Mesendoderm (in vitro differentiated cells): Measurements from ENCODE around the gene CCDC148.

ENCODE experiments used
- DNase-seq: peaks from one replicate; pipeline ENCODE4 v3.0.0; 2013
- H2AK5ac ChIP-seq: 2 replicates; pipeline ENCODE4 v1.6.1; 2013; ENCODE audit warnings: low read length, inconsistent platforms
- H2BK120ac ChIP-seq: 2 replicates; pipeline ENCODE4 v1.6.1; 2013; ENCODE audit warnings: low read depth, mild to moderate bottlenecking, low read length, moderate library complexity, mixed read lengths
- H2BK15ac ChIP-seq: replicated peaks from 2 replicates; pipeline ENCODE4 v1.6.1; 2013; ENCODE audit warnings: low read depth, mild to moderate bottlenecking, moderate library complexity
- H2BK5ac ChIP-seq: 2 replicates; pipeline ENCODE4 v1.6.1; 2013; ENCODE audit warnings: low read length, inconsistent platforms
- H3K18ac ChIP-seq: 2 replicates; pipeline ENCODE4 v1.6.1; 2013; ENCODE audit warnings: mild to moderate bottlenecking, low read length, mixed read lengths
- H3K23ac ChIP-seq: one replicate; pipeline ENCODE4 v1.6.1; 2013; ENCODE audit warnings: low read length
- H3K27ac ChIP-seq: 2 replicates; pipeline ENCODE4 v1.5.1; 2013; ENCODE audit warnings: low read depth, mild to moderate bottlenecking, inconsistent platforms, low read length, moderate library complexity
- H3K27me3 ChIP-seq: 2 replicates; pipeline ENCODE4 v1.6.1; 2013; ENCODE audit warnings: low read length, control low read depth, mild to moderate bottlenecking, inconsistent platforms; ENCODE audit not compliant: insufficient read depth, poor library complexity
- H3K36me3 ChIP-seq: 2 replicates; pipeline ENCODE4 v1.6.1; 2013; ENCODE audit warnings: low read length, inconsistent platforms; ENCODE audit not compliant: control insufficient read depth, insufficient read depth
- H3K4ac ChIP-seq: one replicate; pipeline ENCODE4 v1.6.1; 2013; ENCODE audit warnings: low read depth, mild to moderate bottlenecking, low read length, moderate library complexity
- H3K4me1 ChIP-seq: 2 replicates; pipeline ENCODE4 v1.6.1; 2013; ENCODE audit warnings: low read depth, low read length, inconsistent platforms; ENCODE audit not compliant: control insufficient read depth
- H3K4me2 ChIP-seq: 2 replicates; pipeline ENCODE4 v1.6.1; 2013; ENCODE audit warnings: low read length
- H3K4me3 ChIP-seq: 2 replicates; pipeline ENCODE4 v1.5.1; 2013; ENCODE audit warnings: mild to moderate bottlenecking, low read length
- H3K56ac ChIP-seq: one replicate; pipeline ENCODE4 v1.6.1; 2013; ENCODE audit warnings: low read length
- H3K79me1 ChIP-seq: 2 replicates; pipeline ENCODE4 v1.6.1; 2013; ENCODE audit warnings: low read length, inconsistent platforms
- H3K79me2 ChIP-seq: 2 replicates; pipeline ENCODE4 v1.6.1; 2013; ENCODE audit warnings: mild to moderate bottlenecking, low read length; ENCODE audit not compliant: control insufficient read depth, insufficient read depth
- H3K9ac ChIP-seq: 2 replicates; pipeline ENCODE4 v1.6.1; 2013; ENCODE audit warnings: low read length, inconsistent platforms
- H4K5ac ChIP-seq: one replicate; pipeline ENCODE4 v1.6.1; 2013; ENCODE audit warnings: low read length
- H4K8ac ChIP-seq: one replicate; pipeline ENCODE4 v1.6.1; 2013; ENCODE audit warnings: low read depth, mild to moderate bottlenecking, control low read depth, low read length, moderate library complexity
- WGBS: extraction: QIAGEN DNeasy Blood & Tissue Kit; methylation state at CpG from one replicate; pipeline ENCODE4 v1.1.7; 2013; ENCODE audit warnings: low lambda C conversion rate, missing lambda C conversion rate; ENCODE audit not compliant: insufficient coverage; ENCODE audit errors: extremely low coverage; 5-methylcytosine and 5-hydroxymethylcytosine counted together

Gene CCDC148

DNA sequence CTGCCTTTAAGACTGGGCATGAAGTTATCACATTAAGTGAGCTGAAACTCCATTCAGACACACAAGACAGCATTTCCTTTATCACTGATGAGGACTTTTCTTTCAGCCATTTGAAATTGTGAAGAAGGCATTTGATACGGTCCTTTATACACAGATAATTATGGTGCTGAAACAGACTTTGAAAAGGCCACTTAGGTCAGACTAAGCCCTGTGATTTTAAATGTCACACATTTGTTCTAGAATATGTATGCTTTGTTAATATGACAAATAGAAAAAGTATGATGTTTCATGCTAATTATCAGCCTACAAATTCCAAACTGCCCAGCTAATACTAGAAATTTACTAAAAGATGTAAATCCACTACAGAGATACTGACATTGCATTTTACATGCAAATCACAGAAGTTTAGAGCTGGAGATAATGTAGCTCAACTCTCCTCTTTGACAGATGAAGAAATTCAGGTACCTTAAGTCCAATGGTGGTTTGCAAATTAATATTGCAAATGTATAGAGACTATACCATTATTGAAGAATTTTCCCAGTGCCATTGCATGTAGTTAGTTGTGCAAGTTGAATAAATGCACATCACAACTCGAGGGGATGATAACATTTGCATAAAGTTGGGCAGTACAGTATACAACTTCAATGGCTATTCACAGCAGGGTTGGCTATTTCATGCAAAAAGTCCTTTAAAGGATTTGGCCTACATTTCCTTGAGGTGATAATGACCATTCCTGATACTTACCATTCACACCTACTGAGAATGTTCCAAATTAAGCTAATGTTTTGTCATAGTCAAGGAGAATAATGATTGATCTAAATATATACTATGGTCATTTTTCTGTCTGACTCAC, 179.7 kb downstream of the CCDC148 start:
- no peak overlapping the region for H3K9ac ChIP-seq
- H3K27ac ChIP-seq: no peak overlapping the region
- H2BK5ac ChIP-seq: no peak overlapping the region
- no peak overlapping the region for H3K56ac ChIP-seq
- H3K79me1 ChIP-seq: no peaks in the 10 kb centered on the region
- H3K4me2 ChIP-seq: no peak overlapping the region
- H3K4me1 ChIP-seq: no peaks in the 10 kb centered on the region
- DNase-seq: no peak
- no CpG with 5 or more reads among the region's 2 CpGs for WGBS
- no peaks in the 10 kb centered on the region for H3K27me3 ChIP-seq
- H3K4ac ChIP-seq: no peak overlapping the region
- H3K79me2 ChIP-seq: no peaks in the 10 kb centered on the region
- H2BK120ac ChIP-seq: no peak overlapping the region
- no peak overlapping the region for H2AK5ac ChIP-seq
- H3K4me3 ChIP-seq: no peak overlapping the region
- no peak overlapping the region for H4K5ac ChIP-seq
- H3K18ac ChIP-seq: no peak overlapping the region
- no peak overlapping the region for H3K23ac ChIP-seq
- no peak overlapping the region for H2BK15ac ChIP-seq
- no peaks in the 10 kb centered on the region for H3K36me3 ChIP-seq
- no peak overlapping the region for H4K8ac ChIP-seq

DNA sequence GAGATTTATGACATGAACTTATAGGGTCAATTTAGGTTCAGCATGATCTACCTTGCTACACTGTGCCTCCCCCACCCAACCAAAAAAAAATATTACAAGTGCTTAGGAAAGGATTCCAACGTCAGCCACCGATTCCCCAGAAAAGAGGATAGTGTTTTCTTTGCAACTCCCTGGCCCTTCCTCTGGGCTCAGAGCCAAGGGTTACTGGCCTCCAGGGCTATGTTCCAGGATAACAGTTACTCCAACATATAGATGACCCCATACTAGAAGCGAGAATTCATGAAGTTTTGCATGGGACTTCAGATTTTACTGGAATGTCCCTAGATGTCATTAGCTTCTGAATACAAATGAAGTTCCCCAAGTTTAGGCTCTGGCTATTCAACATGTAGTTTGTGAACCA, 182.8 kb downstream of the CCDC148 start:
- Histone ChIP-seq H3K79me1 (no peaks in the 10 kb centered on the region), H4K5ac (no peak overlapping the region), H3K23ac (no peak overlapping the region), H2AK5ac (no peak overlapping the region), H3K4me2 (no peak overlapping the region), H3K27me3 (no peaks in the 10 kb centered on the region), H4K8ac (no peak overlapping the region), H3K56ac (no peak overlapping the region), H2BK15ac (no peak overlapping the region), H3K27ac (no peak overlapping the region), H3K4me1 (no peaks in the 10 kb centered on the region), H2BK120ac (no peak overlapping the region), H3K4me3 (no peak overlapping the region), H3K79me2 (no peaks in the 10 kb centered on the region), H3K4ac (no peak overlapping the region), H2BK5ac (no peak overlapping the region), H3K18ac (no peak overlapping the region), H3K36me3 (no peaks in the 10 kb centered on the region), H3K9ac (no peak overlapping the region)
- DNase-seq: no peak
- no CpG with 5 or more reads among the region's 3 CpGs for WGBS

DNA sequence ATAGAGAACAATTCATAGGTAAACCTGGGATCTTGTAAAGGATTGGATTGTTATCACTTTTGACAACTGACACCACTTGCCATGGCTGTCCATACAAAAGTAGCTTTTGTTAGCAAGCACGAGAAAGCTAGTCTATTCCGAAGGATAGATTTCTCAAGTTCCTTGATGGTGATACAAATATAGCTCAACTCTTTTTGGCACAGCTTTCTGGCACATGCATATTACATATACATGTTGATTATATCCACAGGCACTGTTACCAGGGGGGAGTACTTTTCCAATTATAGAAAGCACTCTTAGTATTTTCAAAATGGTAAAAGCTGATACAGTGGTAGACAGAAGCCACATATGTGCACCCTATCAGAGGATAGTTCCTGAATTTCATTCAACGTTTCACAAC, 186.0 kb downstream of the CCDC148 start:
- Histone ChIP-seq H3K27me3 (no peaks in the 10 kb centered on the region), H3K18ac (no peak overlapping the region), H4K8ac (no peak overlapping the region), H3K4ac (no peak overlapping the region), H3K9ac (no peak overlapping the region), H3K4me2 (no peak overlapping the region), H3K23ac (no peak overlapping the region), H3K4me3 (no peak overlapping the region), H3K79me1 (no peaks in the 10 kb centered on the region), H2BK120ac (no peak overlapping the region), H3K56ac (no peak overlapping the region), H2BK5ac (no peak overlapping the region), H3K36me3 (no peaks in the 10 kb centered on the region), H4K5ac (no peak overlapping the region), H3K27ac (no peak overlapping the region), H2AK5ac (no peak overlapping the region), H3K4me1 (no peaks in the 10 kb centered on the region), H2BK15ac (no peak overlapping the region), H3K79me2 (no peaks in the 10 kb centered on the region)
- DNase-seq: no peak
- WGBS: no CpG with 5 or more reads among the region's 3 CpGs

DNA sequence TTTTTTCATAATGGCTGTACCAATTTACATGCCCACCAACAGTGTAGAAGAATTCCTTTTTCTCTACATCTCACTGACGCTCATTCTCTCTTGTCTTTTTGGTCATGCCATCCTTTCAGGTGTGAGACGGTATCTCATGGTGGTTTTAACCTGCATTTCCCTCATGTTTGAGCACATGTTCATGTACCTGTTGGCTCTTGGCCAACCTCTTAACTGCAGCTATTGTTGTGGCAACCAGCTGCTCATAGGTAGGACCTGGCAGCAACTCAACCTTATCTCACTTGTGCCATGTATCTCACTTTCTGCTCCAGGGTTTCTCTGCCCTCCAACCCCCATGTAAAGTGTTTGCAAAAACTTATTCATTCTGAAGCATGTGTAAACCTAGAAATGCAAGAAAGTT, 187.4 kb downstream of the CCDC148 start:
- H3K79me1 ChIP-seq: no peaks in the 10 kb centered on the region
- no peaks in the 10 kb centered on the region for H3K79me2 ChIP-seq
- H3K4me1 ChIP-seq: no peaks in the 10 kb centered on the region
- H3K4me2 ChIP-seq: no peak overlapping the region
- H2AK5ac ChIP-seq: no peak overlapping the region
- H3K9ac ChIP-seq: no peak overlapping the region
- H3K4ac ChIP-seq: no peak overlapping the region
- no peaks in the 10 kb centered on the region for H3K27me3 ChIP-seq
- H3K23ac ChIP-seq: no peak overlapping the region
- WGBS: no CpG with 5 or more reads among the region's 2 CpGs
- H3K4me3 ChIP-seq: no peak overlapping the region
- H2BK5ac ChIP-seq: no peak overlapping the region
- DNase-seq: no peak
- no peak overlapping the region for H4K5ac ChIP-seq
- H3K18ac ChIP-seq: no peak overlapping the region
- no peak overlapping the region for H4K8ac ChIP-seq
- no peak overlapping the region for H2BK120ac ChIP-seq
- no peak overlapping the region for H3K27ac ChIP-seq
- H2BK15ac ChIP-seq: no peak overlapping the region
- H3K36me3 ChIP-seq: no peaks in the 10 kb centered on the region
- H3K56ac ChIP-seq: no peak overlapping the region

DNA sequence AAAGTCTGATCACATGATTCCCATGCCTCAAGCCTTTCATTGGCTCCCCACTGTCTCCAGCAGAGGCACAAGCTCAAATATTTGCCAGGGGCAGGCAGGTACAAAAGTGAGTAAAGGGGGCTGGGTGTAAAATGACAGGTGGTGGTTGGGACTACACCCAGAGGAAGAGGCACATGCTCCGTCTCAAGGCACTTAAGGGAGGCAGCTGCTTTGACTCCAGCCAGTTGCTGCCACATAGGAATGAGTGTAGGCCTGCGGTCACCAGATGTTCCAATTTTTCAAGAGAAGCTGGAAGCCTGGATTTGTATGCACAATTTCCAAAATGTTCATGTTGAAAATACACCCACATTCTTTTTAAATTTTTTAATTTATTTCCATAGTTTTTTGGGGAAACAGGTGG, 190.4 kb downstream of the CCDC148 start:
- Histone ChIP-seq H3K4me2 (no peak overlapping the region), H2AK5ac (no peak overlapping the region), H4K5ac (no peak overlapping the region), H3K27ac (no peak overlapping the region), H3K4ac (no peak overlapping the region), H3K56ac (no peak overlapping the region), H2BK120ac (no peak overlapping the region), H2BK15ac (no peak overlapping the region), H4K8ac (no peak overlapping the region), H3K4me1 (no peaks in the 10 kb centered on the region), H3K18ac (no peak overlapping the region), H3K9ac (no peak overlapping the region), H3K79me2 (no peaks in the 10 kb centered on the region), H3K23ac (no peak overlapping the region), H3K27me3 (no peaks in the 10 kb centered on the region), H2BK5ac (no peak overlapping the region), H3K36me3 (no peaks in the 10 kb centered on the region), H3K4me3 (no peak overlapping the region), H3K79me1 (no peaks in the 10 kb centered on the region)
- WGBS: no CpG with 5 or more reads among the region's 2 CpGs
- no peak for DNase-seq

DNA sequence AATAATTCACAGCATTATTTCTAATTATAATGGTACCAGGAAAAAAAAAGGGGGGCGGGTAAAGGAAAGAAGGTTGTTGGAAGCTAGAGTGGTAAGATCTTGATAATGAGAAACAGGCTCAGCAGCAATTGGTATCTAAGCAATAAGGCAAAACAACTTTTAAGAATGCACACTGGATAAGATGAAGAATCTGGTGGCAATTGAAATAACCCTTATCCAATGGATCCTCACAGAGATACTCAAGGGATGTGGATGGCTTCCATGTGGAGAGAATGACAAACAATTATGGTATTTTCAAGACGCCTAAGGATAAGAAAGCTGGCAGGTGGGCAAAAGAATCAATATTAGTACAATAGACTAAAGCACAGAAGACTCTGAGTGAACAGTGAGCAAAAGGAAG, 201.3 kb downstream of the CCDC148 start:
- WGBS: no CpG with 5 or more reads among the region's 2 CpGs
- H3K27ac ChIP-seq: no peak overlapping the region

More for the DNA sequence above, 201.3 kb downstream of the CCDC148 start:
- Histone ChIP-seq H3K4me2 (no peak overlapping the region), H3K23ac (no peak overlapping the region), H3K36me3 (no peaks in the 10 kb centered on the region), H3K4me1 (no peaks in the 10 kb centered on the region), H3K27me3 (no peaks in the 10 kb centered on the region), H4K5ac (no peak overlapping the region), H3K18ac (no peak overlapping the region), H3K4ac (no peak overlapping the region), H3K9ac (no peak overlapping the region), H3K56ac (no peak overlapping the region), H3K79me2 (no peaks in the 10 kb centered on the region), H2BK15ac (no peak overlapping the region), H2BK5ac (no peak overlapping the region), H3K4me3 (no peak overlapping the region), H3K79me1 (no peaks in the 10 kb centered on the region), H2BK120ac (no peak overlapping the region), H2AK5ac (no peak overlapping the region), H4K8ac (no peak overlapping the region)
- DNase-seq: peak; percentile 27
